Stimulated activated effector memory CD8-positive, alpha-beta T cell treated with anti-CD3 and anti-CD28 coated beads, Interleukin-12 subunit alpha, Interleukin-12 subunit beta, amount 100 ng/mL, for 72 hours (primary cell): ENCODE data around the gene SMIM36.
"Not testable (repeated sequence)": the region's sequence is repeated elsewhere in the genome, so short reads cannot be mapped to it uniquely, and the experiment has no call there.

Experiments used
- ATAC-seq: fragments of 150-1000 bp; cut with Tn5 transposase; 2 replicates; pipeline ENCODE4 v1.10.0; 2021
- DNase-seq, 2 donors: peaks; one replicate each; pipeline ENCODE4 v3.0.0; 2021 to 2022; ENCODE audit warnings: low spot score in 2 of 2
- H3K27ac Mint-ChIP-seq: one replicate; pipeline ENCODE4 v1.8.0; 2022; ENCODE audit warnings: mild to moderate bottlenecking, mixed read lengths
- H3K36me3 Mint-ChIP-seq: one replicate; pipeline ENCODE4 v1.8.0; 2022; ENCODE audit warnings: mild to moderate bottlenecking, mixed read lengths
- H3K4me1 Mint-ChIP-seq: one replicate; pipeline ENCODE4 v1.8.0; 2022; ENCODE audit warnings: mixed read lengths
- H3K4me3 Mint-ChIP-seq: one replicate; pipeline ENCODE4 v1.8.0; 2022; ENCODE audit warnings: mild to moderate bottlenecking, mixed read lengths
- H3K9me3 Mint-ChIP-seq: one replicate; pipeline ENCODE4 v1.8.0; 2022; ENCODE audit warnings: mixed read lengths

The SMIM36 gene

GRCh38 chr17:55524440-55525220, 13.4 kb upstream of the SMIM36 start:
- no peaks in the 10 kb centered on the region for H3K9me3 Mint-ChIP-seq
- no peak overlapping the region for H3K4me3 Mint-ChIP-seq
- no peak overlapping the region for H3K27ac Mint-ChIP-seq
- peaks cover 8% of the 10 kb centered on the region for H3K4me1 Mint-ChIP-seq
- H3K36me3 Mint-ChIP-seq = no peaks in the 10 kb centered on the region
- DNase-seq (no peak), ATAC-seq (peak; percentile 84)

GRCh38 chr17:55523032-55523431, 11.8 kb upstream of the SMIM36 start:
- not testable (repeated sequence) for H3K27ac Mint-ChIP-seq, H3K4me1 Mint-ChIP-seq, H3K36me3 Mint-ChIP-seq, H3K9me3 Mint-ChIP-seq, ATAC-seq, DNase-seq, H3K4me3 Mint-ChIP-seq

GRCh38 chr17:55521186-55521585, 9.9 kb upstream of the SMIM36 start:
- no peak for DNase-seq
- no peaks in the 10 kb centered on the region for H3K36me3 Mint-ChIP-seq

GRCh38 chr17:55520402-55520801, 9.2 kb upstream of the SMIM36 start:
- H3K9me3 Mint-ChIP-seq = no peaks in the 10 kb centered on the region
- H3K27ac Mint-ChIP-seq = no peak overlapping the region
- H3K4me1 Mint-ChIP-seq = peaks cover 8% of the 10 kb centered on the region
- DNase-seq = no peak
- no peak for ATAC-seq
- no peak overlapping the region for H3K4me3 Mint-ChIP-seq
- H3K36me3 Mint-ChIP-seq = no peaks in the 10 kb centered on the region

More at GRCh38 chr17:55521186-55521585, 9.9 kb upstream of the SMIM36 start:
- ATAC-seq = no peak
- no peak overlapping the region for H3K27ac Mint-ChIP-seq
- peaks cover 8% of the 10 kb centered on the region for H3K4me1 Mint-ChIP-seq
- H3K4me3 Mint-ChIP-seq = no peak overlapping the region
- no peaks in the 10 kb centered on the region for H3K9me3 Mint-ChIP-seq

- no peak overlapping the region for H3K4me3 Mint-ChIP-seq
- no peaks in the 10 kb centered on the region for H3K4me1 Mint-ChIP-seq
- no peaks in the 10 kb centered on the region for H3K9me3 Mint-ChIP-seq
- no peaks in the 10 kb centered on the region for H3K36me3 Mint-ChIP-seq
- DNase-seq = no peak
- H3K27ac Mint-ChIP-seq = no peak overlapping the region
- ATAC-seq = no peak
Measured at GRCh38 chr17:55518510-55518909, 7.3 kb upstream of the SMIM36 start.

GRCh38 chr17:55513885-55514590, 2.8 kb upstream of the SMIM36 start:
- H3K4me1 Mint-ChIP-seq = no peaks in the 10 kb centered on the region
- no peak overlapping the region for H3K27ac Mint-ChIP-seq
- H3K9me3 Mint-ChIP-seq = no peaks in the 10 kb centered on the region
- no peaks in the 10 kb centered on the region for H3K36me3 Mint-ChIP-seq
- peak; percentile 64 to 85 for DNase-seq
- peak; percentile 66 for ATAC-seq
- no peak overlapping the region for H3K4me3 Mint-ChIP-seq

GRCh38 chr17:55507669-55508068, 3.6 kb downstream of the SMIM36 start:
- not testable (repeated sequence) for H3K4me1 Mint-ChIP-seq, DNase-seq, H3K27ac Mint-ChIP-seq, ATAC-seq, H3K9me3 Mint-ChIP-seq, H3K36me3 Mint-ChIP-seq, H3K4me3 Mint-ChIP-seq

- not testable (repeated sequence) for H3K27ac Mint-ChIP-seq, H3K4me1 Mint-ChIP-seq, ATAC-seq, H3K36me3 Mint-ChIP-seq, H3K4me3 Mint-ChIP-seq, H3K9me3 Mint-ChIP-seq, DNase-seq
Measured at GRCh38 chr17:55501626-55502025, 9.6 kb downstream of the SMIM36 start.

GRCh38 chr17:55500103-55500502, 11.1 kb downstream of the SMIM36 start:
- Mint-ChIP-seq H3K4me3 (no peak overlapping the region), H3K4me1 (no peaks in the 10 kb centered on the region), H3K36me3 (no peaks in the 10 kb centered on the region), H3K9me3 (no peaks in the 10 kb centered on the region), H3K27ac (no peak overlapping the region)
- DNase-seq (no peak), ATAC-seq (no peak)

- H3K4me1 Mint-ChIP-seq = no peaks in the 10 kb centered on the region
- DNase-seq = no peak
- H3K36me3 Mint-ChIP-seq = no peaks in the 10 kb centered on the region
- no peaks in the 10 kb centered on the region for H3K9me3 Mint-ChIP-seq
- no peak overlapping the region for H3K27ac Mint-ChIP-seq
- H3K4me3 Mint-ChIP-seq = no peak overlapping the region
- ATAC-seq = peak; percentile 34
Measured at GRCh38 chr17:55496094-55496881, 15.0 kb downstream of the SMIM36 start.

- no peaks in the 10 kb centered on the region for H3K4me1 Mint-ChIP-seq
- no peak overlapping the region for H3K27ac Mint-ChIP-seq
- H3K36me3 Mint-ChIP-seq = no peaks in the 10 kb centered on the region
- H3K4me3 Mint-ChIP-seq = no peak overlapping the region
- ATAC-seq = no peak
- no peak for DNase-seq
- no peaks in the 10 kb centered on the region for H3K9me3 Mint-ChIP-seq
Measured at GRCh38 chr17:55495239-55495638, 16.0 kb downstream of the SMIM36 start.

- ATAC-seq = no peak
- Mint-ChIP-seq H3K4me3 (no peak overlapping the region), H3K27ac (no peak overlapping the region), H3K4me1 (no peaks in the 10 kb centered on the region), H3K9me3 (no peaks in the 10 kb centered on the region), H3K36me3 (no peaks in the 10 kb centered on the region)
- no peak for DNase-seq
Measured at GRCh38 chr17:55492781-55493341, 18.4 kb downstream of the SMIM36 start.

- H3K9me3 Mint-ChIP-seq = no peaks in the 10 kb centered on the region
- DNase-seq (no peak), ATAC-seq (no peak)
- no peak overlapping the region for H3K27ac Mint-ChIP-seq
- H3K4me1 Mint-ChIP-seq = no peaks in the 10 kb centered on the region
- no peak overlapping the region for H3K4me3 Mint-ChIP-seq
- H3K36me3 Mint-ChIP-seq = no peaks in the 10 kb centered on the region
Measured at GRCh38 chr17:55490376-55490775, 20.9 kb downstream of the SMIM36 start.

- H3K9me3 Mint-ChIP-seq = no peaks in the 10 kb centered on the region
- no peaks in the 10 kb centered on the region for H3K4me1 Mint-ChIP-seq
- H3K27ac Mint-ChIP-seq = no peak overlapping the region
- no peak overlapping the region for H3K4me3 Mint-ChIP-seq
- no peaks in the 10 kb centered on the region for H3K36me3 Mint-ChIP-seq
- ATAC-seq (no peak), DNase-seq (no peak)
Measured at GRCh38 chr17:55487695-55488432, 23.4 kb downstream of the SMIM36 start.

- H3K27ac Mint-ChIP-seq = no peak overlapping the region
- DNase-seq = no peak
- no peaks in the 10 kb centered on the region for H3K4me1 Mint-ChIP-seq
- H3K36me3 Mint-ChIP-seq = no peaks in the 10 kb centered on the region
- ATAC-seq = no peak
- no peaks in the 10 kb centered on the region for H3K9me3 Mint-ChIP-seq
- no peak overlapping the region for H3K4me3 Mint-ChIP-seq
Measured at GRCh38 chr17:55484575-55484974, 26.7 kb downstream of the SMIM36 start.
